Occipital lobe (tissue), 2 donors: ENCODE measurements around the gene KRTAP10-2. TPM values are rescaled to one million over a fixed set of nuclear protein-coding genes. Genes with fewer than 3 reads are reported as not detected.

Experiments used
- DNase-seq: peaks from one replicate; lab custom pipeline; 2025; lab: John Stamatoyannopoulos, UW
- total RNA-seq: library from RNA; depleted of rRNA; stranded (reverse); fragments of >200 nt; gene quantifications from one replicate; pipeline ENCODE4 v1.2.3, GENCODE V29; 2014

The KRTAP10-2 gene
- total RNA-seq, 1 donor from 2014 or later, result not detected

GRCh38 chr21:44540741-44541288, 10.5 kb downstream of the KRTAP10-2 start:
- no peak for DNase-seq

- no peak for DNase-seq
Observed at GRCh38 chr21:44539991-44540666, 11.2 kb downstream of the KRTAP10-2 start, which contains the start of gene KRTAP10-1. TSS of gene KRTAP10-1 (minus strand) at chr21:44540195. CDS start at chr21:44540150, 45 bp downstream.

DNA sequence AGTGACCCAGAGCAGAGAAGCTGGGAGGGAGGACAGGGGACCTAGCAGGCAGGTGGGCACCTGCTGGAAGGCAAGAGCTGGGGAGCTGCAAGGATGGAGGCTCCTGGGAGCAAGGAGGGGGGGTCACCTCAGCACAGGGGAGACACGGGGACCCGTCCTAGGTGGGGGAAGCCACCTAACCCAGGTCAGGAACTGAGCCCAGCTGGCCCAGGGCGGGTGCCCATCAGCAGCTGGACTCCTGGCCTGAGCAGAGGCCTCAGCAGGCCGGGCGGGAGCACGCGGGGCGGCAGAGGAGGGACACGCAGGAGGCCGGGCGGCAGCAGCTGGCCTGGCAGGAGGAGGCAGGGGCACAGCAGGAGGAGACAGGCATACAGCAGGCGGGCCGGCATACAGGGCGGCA, 12.3 kb downstream of the KRTAP10-2 start:
- DNase-seq, result no peak

GRCh38 chr21:44537930-44538911, 13.1 kb downstream of the KRTAP10-2 start:
- no peak for DNase-seq

DNA sequence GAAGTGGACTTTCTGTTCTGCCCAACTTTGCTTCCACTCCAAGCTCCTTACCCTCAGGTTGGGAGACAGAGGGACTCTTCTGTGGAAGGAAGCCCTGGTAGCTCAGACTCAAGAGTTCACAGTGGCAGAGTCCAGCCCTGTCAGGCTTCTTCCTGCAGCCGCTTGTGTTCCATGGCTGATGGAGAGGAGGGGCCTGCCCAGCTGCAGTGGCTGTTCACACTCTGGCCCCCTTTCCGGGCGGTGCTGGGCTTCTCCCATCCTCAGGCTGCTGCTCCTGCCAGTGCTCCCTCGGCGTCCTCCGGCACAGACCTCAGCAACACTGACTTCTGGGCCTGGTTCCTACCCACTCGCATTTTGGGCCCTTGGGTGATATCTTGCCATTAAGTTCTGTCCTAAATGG, 15.3 kb downstream of the KRTAP10-2 start:
- no peak for DNase-seq

- no peak for DNase-seq
Observed at GRCh38 chr21:44534688-44535087, 16.6 kb downstream of the KRTAP10-2 start.

GRCh38 chr21:44533891-44534627, 17.2 kb downstream of the KRTAP10-2 start:
- DNase-seq, result no peak

GRCh38 chr21:44533121-44533890, 18.0 kb downstream of the KRTAP10-2 start:
- no peak for DNase-seq

- DNase-seq, result no peak
Observed at GRCh38 chr21:44532712-44533111, 18.6 kb downstream of the KRTAP10-2 start.

DNA sequence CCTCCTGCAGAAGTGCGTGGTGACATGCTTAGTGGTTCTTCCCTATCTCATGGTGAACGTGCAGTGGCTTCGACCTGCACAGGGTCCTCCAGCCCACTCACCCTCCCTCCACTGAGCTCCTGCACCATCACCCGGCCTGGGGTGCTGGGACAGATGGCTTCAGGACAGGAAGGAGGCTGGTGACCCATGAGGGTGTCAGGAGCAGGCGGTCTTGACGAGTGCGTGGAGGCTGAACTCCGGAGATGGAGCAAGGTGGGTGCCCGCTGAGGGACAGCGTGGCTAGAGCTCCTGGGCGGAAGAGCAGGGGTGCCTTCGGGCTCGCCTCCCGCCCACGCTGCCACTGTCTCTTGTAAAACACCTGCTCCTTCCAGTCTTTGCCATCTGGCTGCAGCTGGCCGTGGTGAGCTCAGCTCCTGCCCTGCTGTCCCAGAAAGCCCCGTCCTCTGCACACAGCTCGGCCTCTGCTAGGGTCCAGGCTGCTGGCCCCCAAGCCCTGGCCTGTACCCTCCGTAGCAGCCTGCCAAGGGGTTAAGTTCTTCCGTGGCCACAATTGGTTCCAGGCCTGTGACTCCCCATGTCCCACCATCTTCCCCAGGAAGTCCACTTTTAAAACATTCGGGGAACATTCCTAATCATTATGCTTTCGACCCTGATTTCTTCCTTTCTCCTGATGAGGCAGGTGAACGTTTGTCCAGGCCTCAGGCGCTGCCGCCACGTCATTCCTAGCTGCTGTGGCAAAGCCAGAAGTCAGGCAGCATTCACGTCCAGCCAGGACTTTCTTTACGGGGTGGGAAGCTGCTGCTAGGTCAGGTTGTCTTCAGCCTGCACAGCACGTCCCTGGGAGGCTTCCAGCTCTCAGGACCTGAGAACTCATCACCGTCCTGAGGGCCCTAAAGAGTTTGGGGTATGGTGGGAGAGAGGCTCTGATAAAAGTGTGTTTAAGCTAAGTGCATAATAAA, 19.4 kb downstream of the KRTAP10-2 start:
- no peak for DNase-seq

- no peak for DNase-seq
Observed at GRCh38 chr21:44530903-44531605, 20.3 kb downstream of the KRTAP10-2 start.

DNA sequence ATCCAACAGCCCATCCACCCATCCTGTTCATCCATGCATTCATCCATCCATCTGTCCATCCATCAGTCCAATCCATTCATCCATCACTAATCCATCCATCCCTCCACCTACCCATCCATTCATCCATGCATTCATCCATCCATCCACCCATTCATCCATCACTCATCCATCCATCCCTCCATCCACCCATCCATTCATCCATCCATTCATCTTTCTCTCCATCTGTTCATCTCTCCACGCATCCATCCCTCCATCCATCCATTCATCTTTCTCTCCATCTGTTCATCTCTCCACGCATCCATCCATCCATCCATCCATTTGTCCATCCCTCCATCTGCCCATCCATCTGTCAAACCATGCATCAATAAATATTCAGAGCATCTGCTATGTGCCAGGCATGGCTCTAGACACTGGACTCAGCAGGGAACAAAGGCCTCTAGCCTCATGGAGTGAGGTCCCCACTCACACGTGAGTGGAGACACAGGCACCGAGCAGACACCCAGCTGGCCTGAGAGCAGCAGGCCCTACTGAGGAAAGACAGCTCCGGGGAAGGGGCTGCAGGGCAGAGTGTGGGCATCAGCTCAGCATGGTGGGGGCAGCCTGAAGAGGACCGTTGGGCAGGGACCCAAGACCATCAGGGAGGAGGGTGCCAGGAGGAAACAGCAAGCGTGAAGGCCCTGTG, 20.9 kb downstream of the KRTAP10-2 start:
- no peak for DNase-seq

DNA sequence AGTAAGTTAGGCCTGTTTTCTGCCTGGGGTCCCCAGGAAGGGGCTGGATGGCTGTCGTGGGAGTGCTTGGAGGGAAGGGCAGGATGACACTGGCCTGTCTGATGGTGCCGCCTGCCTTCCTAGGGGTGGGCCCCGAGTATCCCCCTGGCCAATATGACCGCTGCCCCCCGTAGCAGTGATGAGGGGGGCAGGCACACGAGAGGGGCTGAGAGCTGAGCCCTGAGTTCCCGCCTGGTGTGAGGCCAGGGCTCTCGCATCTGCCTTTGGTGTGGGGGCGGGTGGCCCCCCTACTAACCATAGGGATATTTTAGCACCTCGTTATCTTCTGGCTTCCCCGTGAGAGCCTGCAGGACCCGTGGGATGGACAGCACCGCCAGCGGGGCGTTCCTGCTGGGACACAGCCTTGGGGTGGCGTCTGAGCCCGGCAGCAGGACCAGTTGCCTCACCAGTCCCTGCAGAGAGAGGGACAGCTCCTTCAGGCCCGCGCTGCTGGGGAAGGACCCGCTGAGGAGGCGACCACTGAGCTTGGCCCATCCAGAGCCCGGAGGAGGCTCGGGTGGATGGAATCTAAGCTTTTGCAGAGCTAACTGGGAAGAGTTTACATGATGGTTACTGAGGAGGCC, 21.7 kb downstream of the KRTAP10-2 start:
- DNase-seq, result no peak

- no peak for DNase-seq
Observed at GRCh38 chr21:44529011-44529421, 22.3 kb downstream of the KRTAP10-2 start.

- no peak for DNase-seq
Observed at GRCh38 chr21:44528634-44528995, 22.7 kb downstream of the KRTAP10-2 start.

DNA sequence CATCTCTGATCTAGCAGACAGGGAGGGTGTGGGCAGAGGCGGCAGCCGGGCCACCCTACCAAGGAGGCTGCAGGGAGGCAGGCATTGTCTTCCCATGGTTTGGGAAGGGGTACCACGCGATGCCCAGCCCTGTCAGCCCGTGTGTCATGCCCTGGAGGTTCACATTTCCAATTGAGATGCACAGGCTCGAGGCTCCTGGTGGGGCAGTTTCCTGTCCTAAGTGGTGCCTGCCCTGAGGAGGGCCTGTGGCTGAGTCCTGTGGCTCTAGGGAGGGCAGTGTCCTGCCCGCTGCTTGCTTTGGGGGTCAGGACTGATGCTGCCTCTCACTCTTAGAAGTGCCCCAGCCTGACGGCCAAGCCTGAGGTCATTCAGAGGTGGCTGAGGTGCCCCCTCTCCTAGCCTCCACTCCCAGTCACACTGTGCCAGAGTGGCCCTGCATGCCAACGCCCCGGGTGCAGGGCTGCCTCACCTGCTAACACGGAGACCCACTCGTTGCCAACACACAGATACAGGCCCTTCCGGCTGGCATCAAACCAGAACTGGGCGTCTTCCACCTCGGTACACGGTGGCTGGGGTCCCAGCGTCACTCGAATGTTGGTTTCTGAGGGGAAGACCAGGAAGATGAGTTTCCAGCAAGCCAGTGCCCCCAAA, 23.2 kb downstream of the KRTAP10-2 start:
- no peak for DNase-seq
